Natural killer cell treated with Interleukin-12 subunit alpha and Interleukin-12 subunit beta and Interleukin-15 and Interleukin-18, amount 100 ng/mL, for 72 hours (primary cell): Measurements from ENCODE around the gene KCNK15. TPM values are rescaled to one million over a fixed set of nuclear protein-coding genes. Genes with fewer than 3 reads are reported as not detected.

Experiments used
- ATAC-seq, 2 donors: fragments of 150-1000 bp; cut with Tn5 transposase in 1 of 2; sonication (Bioruptor Pico), chemical (Tn5 transposase) in 1 of 2; 2 replicates each; pipeline ENCODE4 v1.10.0; 2021
- DNase-seq: peaks from one replicate; pipeline ENCODE4 v3.0.0; 2022; ENCODE audit warnings: low spot score
- H3K27ac Mint-ChIP-seq, 2 donors: 1 replicate in 1 of 2; 2 replicates in 1 of 2; pipeline ENCODE4 v1.8.0; 2022; ENCODE audit warnings: mixed read lengths in 2 of 2, mild to moderate bottlenecking in 1 of 2, moderate library complexity in 1 of 2
- H3K27me3 Mint-ChIP-seq, 2 donors: 1 replicate in 1 of 2; 2 replicates in 1 of 2; pipeline ENCODE4 v1.8.0; 2022; ENCODE audit warnings: mixed read lengths in 2 of 2
- H3K36me3 Mint-ChIP-seq: one replicate; pipeline ENCODE4 v1.8.0; 2022; ENCODE audit warnings: mixed read lengths
- H3K4me1 Mint-ChIP-seq, 2 donors: 1 replicate in 1 of 2; 2 replicates in 1 of 2; pipeline ENCODE4 v1.8.0; 2022; ENCODE audit warnings: low read depth in 2 of 2, mixed read lengths in 2 of 2, mild to moderate bottlenecking in 1 of 2
- H3K4me3 Mint-ChIP-seq: one replicate; pipeline ENCODE4 v1.8.0; 2022; ENCODE audit warnings: mixed read lengths
- H3K9me3 Mint-ChIP-seq: 2 replicates; pipeline ENCODE4 v1.8.0; 2022; ENCODE audit warnings: mixed read lengths
- total RNA-seq, 2 donors: library from RNA; stranded (reverse); gene quantifications; one replicate each; pipeline ENCODE4 v1.2.3, GENCODE V29; 2022

Gene KCNK15
- total RNA-seq, 2 donors from 2014 or later, result 0.28 to 0.50 TPM

DNA sequence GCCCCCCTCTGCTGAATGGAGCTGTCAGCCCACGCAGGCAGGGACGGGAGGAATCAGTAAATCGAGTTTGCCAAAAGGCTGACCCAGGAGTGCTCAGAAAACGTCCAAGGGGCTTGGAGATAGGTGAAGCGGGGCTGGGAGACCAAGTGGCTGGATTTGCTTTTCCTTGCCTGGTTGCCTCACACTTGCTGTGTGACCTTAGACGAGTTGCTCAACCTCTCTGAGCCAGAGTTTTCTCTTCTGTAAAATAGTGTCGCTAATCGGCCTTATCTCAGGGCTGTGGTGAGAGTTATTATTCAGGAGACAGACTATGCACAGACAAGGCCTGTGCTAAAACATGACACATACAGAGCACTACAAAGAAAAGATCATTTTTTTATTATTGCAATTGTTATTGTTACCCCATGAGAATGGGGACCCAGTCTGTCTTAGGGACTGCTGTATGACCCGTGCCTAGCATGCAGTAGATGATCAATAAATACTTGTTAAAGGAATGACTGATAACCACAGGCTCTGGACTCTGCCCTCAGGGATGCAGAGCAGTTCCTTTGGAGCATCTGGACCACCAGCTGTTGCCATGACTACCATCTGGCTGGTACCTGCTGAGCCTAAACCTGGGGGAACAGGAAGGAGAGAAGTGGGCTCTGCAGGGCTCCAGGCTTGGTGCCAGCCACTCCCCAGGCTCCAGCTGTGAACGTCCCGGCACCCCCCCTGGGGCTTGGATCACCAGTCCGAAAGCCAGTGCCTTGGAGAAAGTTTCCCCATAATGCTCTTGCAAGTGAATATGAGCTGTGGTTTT is 901 bp downstream of the KCNK15 start:
- DNase-seq (peak; percentile 52), ATAC-seq (no peak)
- Mint-ChIP-seq H3K4me1 (peaks cover 11 to 14% of the 10 kb centered on the region in 2 donors), H3K36me3 (no peaks in the 10 kb centered on the region), H3K27ac (no peak overlapping the region), H3K27me3 (peaks cover 38 to 44% of the 10 kb centered on the region in 2 donors), H3K4me3 (peak overlapping the region; percentile 62), H3K9me3 (no peaks in the 10 kb centered on the region)

DNA sequence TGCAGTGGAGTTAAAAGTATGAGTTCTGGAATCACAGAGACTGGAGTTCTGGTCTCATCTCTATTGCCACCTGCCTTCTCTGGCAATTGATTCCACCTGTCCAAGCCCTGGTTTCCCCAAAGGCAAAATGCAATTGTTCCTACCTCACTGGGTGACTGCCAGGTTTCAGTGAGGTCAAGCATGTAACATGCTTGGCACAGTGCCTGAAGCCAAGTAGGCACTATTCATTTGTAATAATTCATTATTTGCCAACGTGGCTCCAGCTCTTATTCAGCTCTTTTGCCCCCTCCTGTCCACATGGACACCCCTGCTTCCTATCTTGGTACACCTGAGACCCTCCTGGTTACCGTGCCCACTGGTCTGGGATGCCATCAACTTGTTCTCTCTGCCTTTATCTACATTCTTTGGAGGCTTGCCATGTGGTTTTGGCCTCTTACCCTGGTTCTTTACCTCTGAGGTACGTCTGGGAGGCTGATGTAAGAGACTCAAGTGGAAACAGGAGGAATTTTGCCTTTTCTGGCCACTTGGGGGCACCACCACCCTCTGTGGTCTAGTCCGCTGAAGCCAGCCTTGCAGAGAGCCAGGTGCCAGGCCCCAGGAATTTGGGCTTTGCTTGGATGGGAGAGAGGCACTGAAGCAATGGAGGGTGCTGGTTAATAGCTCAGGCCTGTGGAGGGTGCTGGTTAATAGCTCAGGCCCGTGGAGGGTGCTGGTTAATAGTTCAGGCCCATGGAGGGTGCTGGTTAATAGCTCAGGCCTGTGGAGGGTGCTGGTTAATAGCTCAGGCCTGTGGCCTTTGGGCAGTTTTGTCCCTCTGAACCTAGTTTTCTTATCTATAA is 1.7 kb downstream of the KCNK15 start:
- peaks cover 11 to 14% of the 10 kb centered on the region in 2 donors for H3K4me1 Mint-ChIP-seq
- peak overlapping the region in 1 of 2 donors; percentile 47 for H3K27ac Mint-ChIP-seq
- ATAC-seq (no peak), DNase-seq (peak; percentile 67)
- H3K27me3 Mint-ChIP-seq, result peaks cover 38 to 42% of the 10 kb centered on the region in 2 donors
- no peaks in the 10 kb centered on the region for H3K9me3 Mint-ChIP-seq
- H3K4me3 Mint-ChIP-seq, result peak overlapping the region; percentile 32
- no peaks in the 10 kb centered on the region for H3K36me3 Mint-ChIP-seq

DNA sequence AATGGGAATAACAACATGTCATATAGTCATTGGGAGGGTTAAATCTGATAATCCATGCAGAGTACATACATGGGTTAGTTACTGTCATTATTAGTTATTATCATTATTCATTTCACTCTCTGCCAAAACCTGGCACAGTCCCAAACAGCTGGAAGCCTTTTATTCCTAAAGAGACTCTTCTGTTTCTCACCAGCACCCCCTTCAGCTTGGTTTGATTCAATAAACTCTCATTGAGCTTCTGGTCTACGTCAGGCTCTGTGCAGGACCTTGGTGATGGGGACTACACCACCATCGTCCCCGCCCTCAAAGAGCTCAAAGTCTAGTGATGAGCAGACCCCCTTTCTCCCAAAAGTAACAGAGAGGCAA is 2.3 kb downstream of the KCNK15 start:
- peaks cover 38 to 42% of the 10 kb centered on the region in 2 donors for H3K27me3 Mint-ChIP-seq
- no peak overlapping the region for H3K27ac Mint-ChIP-seq
- H3K9me3 Mint-ChIP-seq, result no peaks in the 10 kb centered on the region
- H3K4me1 Mint-ChIP-seq, result peaks cover 11 to 14% of the 10 kb centered on the region in 2 donors
- no peak overlapping the region for H3K4me3 Mint-ChIP-seq
- H3K36me3 Mint-ChIP-seq, result no peaks in the 10 kb centered on the region
- DNase-seq (peak; percentile 35), ATAC-seq (no peak)

DNA sequence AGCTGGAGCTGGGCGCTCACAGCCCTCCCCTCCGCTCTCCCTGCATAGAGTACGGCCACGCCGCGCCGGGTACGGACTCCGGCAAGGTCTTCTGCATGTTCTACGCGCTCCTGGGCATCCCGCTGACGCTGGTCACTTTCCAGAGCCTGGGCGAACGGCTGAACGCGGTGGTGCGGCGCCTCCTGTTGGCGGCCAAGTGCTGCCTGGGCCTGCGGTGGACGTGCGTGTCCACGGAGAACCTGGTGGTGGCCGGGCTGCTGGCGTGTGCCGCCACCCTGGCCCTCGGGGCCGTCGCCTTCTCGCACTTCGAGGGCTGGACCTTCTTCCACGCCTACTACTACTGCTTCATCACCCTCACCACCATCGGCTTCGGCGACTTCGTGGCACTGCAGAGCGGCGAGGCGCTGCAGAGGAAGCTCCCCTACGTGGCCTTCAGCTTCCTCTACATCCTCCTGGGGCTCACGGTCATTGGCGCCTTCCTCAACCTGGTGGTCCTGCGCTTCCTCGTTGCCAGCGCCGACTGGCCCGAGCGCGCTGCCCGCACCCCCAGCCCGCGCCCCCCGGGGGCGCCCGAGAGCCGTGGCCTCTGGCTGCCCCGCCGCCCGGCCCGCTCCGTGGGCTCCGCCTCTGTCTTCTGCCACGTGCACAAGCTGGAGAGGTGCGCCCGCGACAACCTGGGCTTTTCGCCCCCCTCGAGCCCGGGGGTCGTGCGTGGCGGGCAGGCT is 4.6 kb downstream of the KCNK15 start:
- Mint-ChIP-seq H3K4me1 (peaks cover 7 to 10% of the 10 kb centered on the region in 2 donors), H3K36me3 (no peaks in the 10 kb centered on the region), H3K27ac (no peak overlapping the region), H3K4me3 (no peak overlapping the region), H3K27me3 (peaks cover 18 to 22% of the 10 kb centered on the region in 2 donors), H3K9me3 (no peaks in the 10 kb centered on the region)
- DNase-seq (peak; percentile 59), ATAC-seq (no peak)

DNA sequence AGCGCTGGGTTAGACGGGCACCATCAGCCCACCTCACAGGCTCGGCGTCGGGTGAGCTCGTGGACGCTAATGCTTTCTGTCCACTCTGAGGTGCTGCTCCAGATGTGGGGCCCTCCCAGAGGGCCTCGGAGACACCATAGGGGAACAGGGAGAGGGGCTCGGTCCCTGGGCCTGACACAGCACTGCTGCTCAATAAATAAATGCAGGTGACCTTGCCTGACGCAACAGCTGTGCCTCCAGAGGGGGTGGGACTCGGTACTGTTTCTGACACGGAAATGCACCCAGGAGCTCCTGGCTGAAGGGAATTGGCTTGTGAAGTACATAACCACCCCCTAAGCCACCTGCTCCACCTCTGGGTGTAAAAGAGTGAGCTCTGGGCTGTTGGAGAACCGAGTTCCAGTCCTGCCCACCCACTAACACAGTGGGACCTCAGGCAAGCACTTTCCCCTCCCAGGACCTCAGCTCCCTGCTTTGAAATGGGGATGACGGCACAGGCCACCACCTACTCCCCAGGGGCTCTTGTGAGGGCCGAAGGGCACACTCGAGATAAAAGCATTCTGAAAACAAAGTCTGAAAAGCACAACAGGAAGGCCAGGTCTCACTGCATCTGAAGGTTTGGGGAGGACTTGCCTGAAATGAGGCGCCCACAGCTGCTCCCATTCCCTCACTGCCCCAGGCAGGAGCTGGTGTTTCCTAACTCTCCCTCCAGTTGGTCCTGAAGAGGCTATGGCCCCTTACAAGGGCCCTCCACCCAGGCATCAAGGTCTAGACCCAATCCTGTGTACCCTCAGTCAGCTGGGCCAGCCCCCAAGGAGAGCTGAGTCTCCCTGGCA is 6.7 kb downstream of the KCNK15 start:
- DNase-seq, result no peak
- no peaks in the 10 kb centered on the region for H3K9me3 Mint-ChIP-seq
- ATAC-seq, result no peak
- H3K27me3 Mint-ChIP-seq, result peaks cover 5 to 17% of the 10 kb centered on the region in 2 donors
- no peak overlapping the region for H3K27ac Mint-ChIP-seq
- H3K36me3 Mint-ChIP-seq, result no peaks in the 10 kb centered on the region
- H3K4me3 Mint-ChIP-seq, result no peak overlapping the region
- H3K4me1 Mint-ChIP-seq, result peaks cover 3 to 4% of the 10 kb centered on the region in 2 donors

DNA sequence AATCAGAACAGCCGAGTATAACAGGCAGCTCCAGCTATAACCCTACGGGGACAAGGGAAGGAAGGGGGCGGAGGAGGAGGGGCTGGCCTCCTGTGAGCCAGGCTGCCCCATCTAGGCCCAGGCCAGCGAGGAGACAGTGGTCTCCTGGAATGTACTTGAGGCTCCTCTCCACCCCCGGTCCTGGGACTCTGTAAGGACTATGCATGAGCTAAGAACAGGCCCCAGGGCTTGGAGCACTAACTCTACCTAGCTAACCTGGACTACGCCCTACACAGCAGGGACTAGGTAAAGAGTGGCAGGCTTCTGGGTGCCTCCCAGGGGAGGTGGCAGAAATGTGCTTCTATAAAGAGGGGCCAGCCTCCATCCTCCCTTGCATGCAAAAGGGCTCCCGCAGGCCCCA is 8.9 kb downstream of the KCNK15 start:
- Mint-ChIP-seq H3K4me3 (no peak overlapping the region), H3K36me3 (no peaks in the 10 kb centered on the region), H3K4me1 (no peaks in the 10 kb centered on the region), H3K27me3 (peaks cover 0 to 7% of the 10 kb centered on the region in 2 donors), H3K27ac (no peak overlapping the region), H3K9me3 (no peaks in the 10 kb centered on the region)
- ATAC-seq, result no peak
- peak; percentile 13 for DNase-seq

DNA sequence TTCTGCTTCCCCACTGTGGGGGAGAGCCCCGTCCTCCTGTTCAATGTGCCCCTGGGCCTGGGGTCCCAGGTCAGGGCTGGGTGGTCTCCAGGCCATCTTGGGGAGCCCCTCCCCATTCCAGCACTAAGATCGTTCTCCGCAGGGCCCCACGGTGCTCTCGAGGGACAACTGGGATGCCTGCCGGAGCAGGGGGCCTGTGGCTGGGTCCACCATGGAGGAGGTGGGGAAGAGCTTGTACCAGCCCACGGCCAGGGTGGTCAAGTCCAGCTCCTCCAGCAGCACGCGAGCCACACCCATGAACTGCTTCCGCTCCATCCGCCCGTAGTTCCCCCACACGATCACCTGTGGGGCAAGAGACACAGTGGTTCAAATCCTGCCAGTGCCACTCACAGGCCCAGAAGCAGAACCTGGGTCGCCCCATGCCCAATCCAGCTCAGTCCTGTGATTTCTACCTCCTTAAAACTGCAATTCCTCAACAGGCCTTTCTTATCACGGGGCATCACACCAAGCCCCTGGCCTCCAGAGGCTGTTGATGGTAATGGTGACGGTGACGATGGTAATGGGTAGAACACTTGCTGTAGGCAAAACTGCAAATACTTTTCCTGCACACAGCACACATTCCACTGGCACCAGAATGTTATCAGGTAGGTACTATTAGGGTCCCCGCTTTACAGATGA is 10.5 kb downstream of the KCNK15 start:
- H3K4me1 Mint-ChIP-seq, result no peaks in the 10 kb centered on the region
- H3K9me3 Mint-ChIP-seq, result no peaks in the 10 kb centered on the region
- ATAC-seq, result no peak
- H3K27me3 Mint-ChIP-seq, result peaks cover 0 to 8% of the 10 kb centered on the region in 2 donors
- H3K4me3 Mint-ChIP-seq, result no peak overlapping the region
- no peaks in the 10 kb centered on the region for H3K36me3 Mint-ChIP-seq
- no peak for DNase-seq
- no peak overlapping the region for H3K27ac Mint-ChIP-seq

DNA sequence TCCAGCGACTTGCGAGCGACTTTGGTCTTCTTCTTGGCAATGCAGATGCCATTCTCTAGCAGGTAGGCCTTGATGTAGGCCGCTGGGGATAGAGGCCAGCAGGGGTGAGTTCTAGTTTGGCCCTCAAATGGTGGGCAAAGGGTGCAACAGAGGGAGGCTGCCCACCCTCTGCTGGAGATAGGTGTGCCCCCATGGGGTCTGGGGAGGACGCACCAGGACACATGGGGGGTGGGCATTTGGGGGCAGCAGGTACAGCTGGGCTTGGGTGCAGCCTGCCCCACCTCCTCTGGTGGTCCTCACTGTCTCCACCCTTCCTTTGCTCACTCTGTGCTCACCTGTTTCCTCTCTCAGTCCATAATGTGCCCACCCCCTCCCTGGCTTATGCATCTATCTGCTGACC is 11.3 kb downstream of the KCNK15 start:
- H3K27ac Mint-ChIP-seq, result no peak overlapping the region
- ATAC-seq (no peak), DNase-seq (peak; percentile 15)
- H3K27me3 Mint-ChIP-seq, result peaks cover 0 to 4% of the 10 kb centered on the region in 2 donors
- H3K36me3 Mint-ChIP-seq, result no peaks in the 10 kb centered on the region
- no peaks in the 10 kb centered on the region for H3K4me1 Mint-ChIP-seq
- no peaks in the 10 kb centered on the region for H3K9me3 Mint-ChIP-seq
- H3K4me3 Mint-ChIP-seq, result no peak overlapping the region

DNA sequence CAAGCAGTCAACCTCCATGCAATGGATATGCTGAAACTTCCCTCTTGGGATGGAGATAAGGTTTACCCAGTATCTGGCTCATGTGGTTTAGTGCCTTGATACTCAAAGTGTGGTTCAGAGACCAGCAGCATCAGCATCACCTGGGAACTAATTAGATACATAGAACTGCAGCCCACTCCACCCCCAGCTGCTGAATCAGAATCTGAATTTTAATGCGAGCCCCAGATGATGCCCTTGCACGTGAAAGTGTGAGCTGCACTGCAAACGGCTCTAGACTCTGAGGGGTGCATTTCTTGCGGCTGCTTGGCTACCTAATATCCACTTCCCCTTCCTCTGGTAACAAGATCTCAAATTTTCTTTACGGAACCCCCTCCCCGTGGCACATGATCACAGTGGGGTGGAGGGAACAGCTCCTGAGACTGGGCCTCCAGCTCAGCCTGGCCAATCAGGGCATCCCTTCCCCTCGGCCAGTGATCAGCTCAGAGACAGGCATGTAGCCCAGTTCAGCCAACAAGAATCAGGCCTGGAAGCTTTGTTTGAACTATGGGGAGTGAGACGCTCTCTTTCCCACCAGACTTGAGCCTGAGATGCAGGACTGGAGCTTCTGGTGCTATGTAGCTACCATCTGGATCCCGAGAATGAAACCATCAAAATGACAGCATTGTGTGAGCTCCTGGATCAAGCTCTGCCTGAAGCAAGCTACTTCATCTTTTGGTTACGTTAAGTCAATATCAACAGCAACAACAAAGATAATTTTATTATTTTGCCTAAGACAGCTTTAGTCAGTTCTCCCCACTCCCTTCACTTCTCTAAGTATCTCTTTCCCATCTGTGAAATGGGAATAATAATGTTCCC is 12.8 kb downstream of the KCNK15 start:
- no peaks in the 10 kb centered on the region for H3K9me3 Mint-ChIP-seq
- DNase-seq, result peak; percentile 2
- no peaks in the 10 kb centered on the region for H3K36me3 Mint-ChIP-seq
- ATAC-seq, result no peak
- H3K27ac Mint-ChIP-seq, result no peak overlapping the region
- peaks cover 0 to 4% of the 10 kb centered on the region in 2 donors for H3K27me3 Mint-ChIP-seq
- H3K4me3 Mint-ChIP-seq, result no peak overlapping the region
- H3K4me1 Mint-ChIP-seq, result no peaks in the 10 kb centered on the region

DNA sequence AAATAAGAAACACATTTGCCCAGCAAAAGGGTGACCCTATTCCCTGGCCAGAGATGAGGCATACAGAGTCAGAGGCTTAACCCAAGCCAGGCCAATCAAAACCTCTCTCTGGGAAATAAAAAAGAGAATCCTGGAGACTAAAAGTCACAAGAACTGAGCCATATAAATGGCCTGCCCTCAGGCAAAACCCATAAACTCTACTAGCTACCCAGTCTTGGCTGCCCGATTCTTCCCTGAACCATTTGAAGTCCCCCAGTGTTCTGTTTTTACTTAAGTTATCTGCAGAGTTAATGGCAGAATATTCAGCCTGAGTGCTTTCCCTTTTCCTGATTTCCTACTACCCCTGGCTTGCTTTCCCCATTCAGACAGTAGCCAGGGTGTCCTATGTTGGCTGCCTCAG is 13.9 kb downstream of the KCNK15 start:
- ATAC-seq, result no peak
- Mint-ChIP-seq H3K9me3 (no peaks in the 10 kb centered on the region), H3K4me1 (no peaks in the 10 kb centered on the region)

DNA sequence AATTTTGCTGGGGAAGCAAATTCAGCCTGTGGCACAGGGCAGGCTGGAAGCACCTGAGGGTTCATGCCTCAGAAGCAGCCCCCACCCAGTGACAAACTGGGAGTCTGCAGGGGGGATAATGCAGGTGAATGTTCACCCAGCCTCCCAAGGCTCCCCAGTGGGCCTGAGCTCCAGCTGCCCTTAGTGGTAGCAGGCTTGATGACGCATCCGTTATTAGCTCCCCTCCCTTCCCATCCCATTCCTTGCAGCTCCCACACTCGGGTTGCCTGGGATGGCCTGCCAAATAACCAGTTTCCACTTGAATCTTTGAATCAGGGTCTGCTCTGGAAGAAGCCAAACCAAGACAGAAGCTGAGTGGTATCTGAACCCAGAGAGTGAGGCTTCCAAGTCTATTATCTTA is 15.8 kb downstream of the KCNK15 start:
- ATAC-seq, result no peak
- Mint-ChIP-seq H3K27ac (no peak overlapping the region), H3K9me3 (no peaks in the 10 kb centered on the region), H3K4me1 (no peaks in the 10 kb centered on the region), H3K36me3 (no peaks in the 10 kb centered on the region), H3K4me3 (no peak overlapping the region), H3K27me3 (peaks cover 13 to 21% of the 10 kb centered on the region in 2 donors)
- no peak for DNase-seq

More for the DNA sequence above, 13.9 kb downstream of the KCNK15 start:
- Mint-ChIP-seq H3K4me3 (no peak overlapping the region), H3K36me3 (no peaks in the 10 kb centered on the region), H3K27ac (no peak overlapping the region), H3K27me3 (peaks cover 4 to 8% of the 10 kb centered on the region in 2 donors)
- no peak for DNase-seq
